Activated CD4-positive, alpha-beta T cell treated with anti-CD3 and anti-CD28 coated beads, Interleukin-2, amount 10 ng/mL, durations not matched to agents 24 days and 14 days (primary cell): Measurements from ENCODE around the gene AHNAK. TPM values are rescaled to one million over a fixed set of nuclear protein-coding genes. Genes with fewer than 3 reads are reported as not detected.

Source experiments
- DNase-seq: peaks from one replicate; pipeline ENCODE4 v3.0.0; 2022
- H3K27ac Mint-ChIP-seq: one replicate; pipeline ENCODE4 v1.8.0; 2022; ENCODE audit warnings: mild to moderate bottlenecking, mixed read lengths
- H3K27me3 Mint-ChIP-seq: one replicate; pipeline ENCODE4 v1.8.0; 2022; ENCODE audit warnings: mixed read lengths
- H3K36me3 Mint-ChIP-seq: one replicate; pipeline ENCODE4 v1.8.0; 2022; ENCODE audit warnings: low read depth, mild to moderate bottlenecking, mixed read lengths
- H3K4me1 Mint-ChIP-seq: one replicate; pipeline ENCODE4 v1.8.0; 2021; ENCODE audit warnings: mixed read lengths
- H3K4me3 Mint-ChIP-seq: one replicate; pipeline ENCODE4 v1.8.0; 2022; ENCODE audit warnings: mild to moderate bottlenecking, moderate library complexity, mixed read lengths
- H3K9me3 Mint-ChIP-seq: one replicate; pipeline ENCODE4 v1.8.0; 2021; ENCODE audit warnings: mixed read lengths
- intact Hi-C: fragments of 100-400 bp; cut with micrococcal nuclease; formaldehyde crosslinking; loops from one replicate; pipeline ENCODE4 v1.15.1; 2023
- total RNA-seq: library from RNA; stranded (reverse); gene quantifications from 2 replicates; pipeline ENCODE4 v1.2.3, GENCODE V29; 2022

AHNAK gene
- total RNA-seq, 1 donor from 2014 or later = 91.5 TPM

DNA sequence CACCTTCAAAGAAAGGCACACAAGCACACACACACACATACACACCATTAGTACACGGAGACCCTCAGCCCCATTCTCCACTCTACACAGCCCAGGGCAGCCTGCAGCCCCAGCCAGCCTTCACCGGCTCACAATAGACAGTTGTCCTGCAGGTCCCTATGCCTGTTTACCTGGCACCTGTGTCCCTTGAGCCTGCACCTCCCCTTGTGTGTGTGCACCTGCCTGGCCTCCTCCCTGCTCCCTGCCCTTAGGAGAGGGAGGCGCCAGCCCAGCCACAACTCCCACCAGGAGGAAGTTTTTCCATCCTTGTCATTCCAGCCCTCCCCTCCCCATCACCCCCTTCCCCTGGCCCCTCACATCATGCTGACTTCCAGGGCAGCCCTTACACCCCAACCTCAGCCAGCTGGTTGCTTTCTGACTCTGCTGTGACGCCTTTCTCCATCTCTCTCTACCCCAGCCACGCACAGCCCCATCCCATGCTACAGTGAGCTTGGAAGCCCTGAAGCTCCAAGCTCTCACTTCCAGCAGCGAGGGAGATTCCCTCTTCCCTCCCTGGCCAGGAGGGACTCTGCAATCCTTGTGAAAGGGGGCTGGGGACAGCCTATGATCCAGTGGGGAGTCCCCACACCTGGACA, 4.4 kb downstream of the AHNAK start:
- H3K27ac Mint-ChIP-seq = peak overlapping the region; percentile 95
- DNase-seq = no peak
- peaks cover 7% of the 10 kb centered on the region for H3K36me3 Mint-ChIP-seq
- intact Hi-C loops = loop anchor here (1.0 to 5.0 kb wide), 4 partner anchors 18 to 570 kb away; no protein-coding TSS in a partner anchor
- no peaks in the 10 kb centered on the region for H3K9me3 Mint-ChIP-seq
- peaks cover 61% of the 10 kb centered on the region for H3K4me1 Mint-ChIP-seq
- H3K4me3 Mint-ChIP-seq = peak overlapping the region; percentile 99
- no peaks in the 10 kb centered on the region for H3K27me3 Mint-ChIP-seq

DNA sequence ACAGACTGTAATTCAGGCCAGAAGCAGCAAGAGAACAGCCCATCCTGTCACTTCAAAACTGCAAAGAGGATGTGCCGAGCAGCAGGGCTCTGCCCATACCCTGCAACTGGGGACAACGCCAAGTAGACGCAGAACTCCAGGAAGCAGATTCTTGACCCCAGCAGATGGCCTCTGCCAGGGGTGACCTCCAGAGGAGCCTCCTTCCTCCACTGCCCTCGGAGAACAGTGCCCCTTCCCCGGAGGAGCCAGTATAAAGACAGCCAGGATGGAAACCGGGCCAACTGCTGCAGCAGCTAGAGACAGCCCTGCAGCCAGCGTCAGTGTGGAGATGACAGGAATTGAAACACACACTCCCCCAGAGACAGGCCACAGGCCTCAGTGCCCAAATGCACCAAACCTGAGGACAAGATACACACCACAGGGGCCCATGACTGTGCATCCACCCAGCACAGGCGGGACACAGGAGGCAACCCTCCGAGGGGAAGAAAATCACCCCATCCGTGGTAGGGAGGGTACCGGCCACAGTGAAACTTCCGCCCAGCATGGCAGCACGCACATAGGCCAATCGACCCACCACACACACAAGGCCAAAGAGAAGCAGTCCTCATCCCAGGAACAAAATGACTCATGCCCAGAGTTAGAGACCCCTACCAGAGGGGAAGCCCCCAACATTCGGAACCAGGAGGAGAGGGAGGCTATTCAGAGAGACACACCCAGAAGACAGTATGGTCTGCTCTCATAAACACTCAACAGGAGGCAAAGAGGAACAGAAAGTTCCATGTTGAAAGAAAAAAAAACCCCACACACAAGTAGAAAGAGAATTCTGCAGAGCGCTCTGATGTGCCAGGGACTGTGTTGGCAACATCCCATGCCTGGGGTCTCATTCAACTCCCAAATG, 5.6 kb downstream of the AHNAK start:
- H3K36me3 Mint-ChIP-seq = peaks cover 11% of the 10 kb centered on the region

DNA sequence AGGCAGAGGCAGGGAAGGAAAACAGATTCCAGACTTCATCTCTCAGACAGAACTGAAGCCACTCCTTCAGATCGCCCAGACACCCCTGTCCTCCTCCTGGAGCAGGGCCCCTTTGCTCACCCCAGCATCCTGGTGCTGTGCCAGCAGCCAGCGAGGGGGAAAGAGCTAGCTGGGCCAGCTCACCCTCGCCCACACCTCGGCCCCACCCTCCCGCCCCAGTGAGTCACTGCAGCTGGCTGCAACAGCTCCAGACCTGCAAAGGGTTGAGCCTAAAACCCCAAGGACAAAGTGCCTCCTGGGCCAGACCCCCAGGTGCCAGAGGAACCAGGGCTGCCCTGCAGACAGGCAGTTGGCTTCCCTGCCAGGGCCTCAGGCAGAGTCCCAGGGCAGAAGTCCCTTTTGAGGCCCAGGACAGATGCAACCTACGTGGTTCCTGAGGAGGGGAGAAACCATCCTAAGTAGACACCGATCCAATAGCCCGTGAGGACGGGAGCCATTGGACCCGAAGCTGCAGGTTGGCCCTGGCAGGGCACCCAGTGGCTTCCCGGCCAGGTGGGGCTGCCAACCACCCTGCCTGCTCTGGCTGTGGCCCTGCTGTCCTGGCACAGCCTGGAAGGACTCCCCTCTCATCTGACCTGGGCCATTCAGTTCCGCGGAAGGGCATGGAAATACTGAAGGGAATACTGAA, 7.2 kb downstream of the AHNAK start:
- H3K36me3 Mint-ChIP-seq = peaks cover 15% of the 10 kb centered on the region
- no peaks in the 10 kb centered on the region for H3K9me3 Mint-ChIP-seq
- intact Hi-C loops = loop anchor here (1.0 kb wide), 1 partner anchor 115 kb away; no protein-coding TSS in a partner anchor

More for the DNA sequence above, 5.6 kb downstream of the AHNAK start:
- H3K4me1 Mint-ChIP-seq = peaks cover 61% of the 10 kb centered on the region
- peak overlapping the region; percentile 86 for H3K27ac Mint-ChIP-seq
- peak overlapping the region; percentile 67 for H3K4me3 Mint-ChIP-seq
- no peaks in the 10 kb centered on the region for H3K9me3 Mint-ChIP-seq
- peak; percentile 65 for DNase-seq
- H3K27me3 Mint-ChIP-seq = no peaks in the 10 kb centered on the region
- intact Hi-C loops = loop anchor here (5.0 kb wide), 3 partner anchors 34 to 569 kb away; no protein-coding TSS in a partner anchor

DNA sequence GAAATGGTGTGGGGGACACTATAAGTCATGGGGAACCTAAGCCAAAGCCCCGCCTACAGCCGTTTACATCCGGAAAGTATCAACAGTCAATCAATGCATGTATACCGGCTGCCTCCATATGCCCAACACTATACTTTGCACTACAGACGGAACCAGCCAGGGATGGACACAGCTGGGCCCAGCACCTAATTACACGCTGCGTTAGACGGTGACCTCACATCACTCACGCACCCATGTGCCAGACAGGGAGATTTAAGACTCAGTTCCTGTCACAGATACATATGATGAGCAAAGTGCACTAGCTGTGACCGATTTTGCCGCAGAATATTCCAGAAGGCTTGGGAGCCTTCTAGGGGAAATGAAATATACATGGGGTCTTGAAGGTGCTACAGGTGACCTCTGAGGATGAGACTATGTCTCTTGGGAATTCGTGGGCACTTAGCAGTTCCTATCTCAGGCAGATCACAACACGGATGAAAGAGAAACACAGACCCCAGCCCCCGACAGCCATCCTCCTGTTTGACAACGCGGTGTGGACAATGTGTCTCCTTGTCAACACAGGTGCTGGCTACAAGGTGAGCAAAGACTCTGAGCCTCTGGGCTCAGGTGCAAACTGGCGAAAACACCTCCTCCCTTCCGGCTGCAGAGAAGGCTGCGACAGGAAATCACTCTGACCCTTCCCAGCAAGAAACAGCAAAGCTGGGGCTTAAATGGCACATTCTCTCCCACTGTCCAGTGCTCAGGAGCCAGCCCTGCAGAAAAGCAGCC, 8.0 kb downstream of the AHNAK start:
- no peak for DNase-seq
- Mint-ChIP-seq H3K4me1 (peaks cover 50% of the 10 kb centered on the region), H3K9me3 (no peaks in the 10 kb centered on the region), H3K36me3 (peaks cover 20% of the 10 kb centered on the region), H3K27me3 (no peaks in the 10 kb centered on the region), H3K4me3 (peak overlapping the region; percentile 12), H3K27ac (peak overlapping the region; percentile 56)
- intact Hi-C loops = loop anchor here (1.0 kb wide), 1 partner anchor 114 kb away; no protein-coding TSS in a partner anchor

More for the DNA sequence above, 7.2 kb downstream of the AHNAK start:
- H3K4me3 Mint-ChIP-seq = peak overlapping the region; percentile 12
- H3K27me3 Mint-ChIP-seq = no peaks in the 10 kb centered on the region
- peak overlapping the region; percentile 56 for H3K27ac Mint-ChIP-seq
- H3K4me1 Mint-ChIP-seq = peaks cover 57% of the 10 kb centered on the region
- DNase-seq = peak; percentile 68

DNA sequence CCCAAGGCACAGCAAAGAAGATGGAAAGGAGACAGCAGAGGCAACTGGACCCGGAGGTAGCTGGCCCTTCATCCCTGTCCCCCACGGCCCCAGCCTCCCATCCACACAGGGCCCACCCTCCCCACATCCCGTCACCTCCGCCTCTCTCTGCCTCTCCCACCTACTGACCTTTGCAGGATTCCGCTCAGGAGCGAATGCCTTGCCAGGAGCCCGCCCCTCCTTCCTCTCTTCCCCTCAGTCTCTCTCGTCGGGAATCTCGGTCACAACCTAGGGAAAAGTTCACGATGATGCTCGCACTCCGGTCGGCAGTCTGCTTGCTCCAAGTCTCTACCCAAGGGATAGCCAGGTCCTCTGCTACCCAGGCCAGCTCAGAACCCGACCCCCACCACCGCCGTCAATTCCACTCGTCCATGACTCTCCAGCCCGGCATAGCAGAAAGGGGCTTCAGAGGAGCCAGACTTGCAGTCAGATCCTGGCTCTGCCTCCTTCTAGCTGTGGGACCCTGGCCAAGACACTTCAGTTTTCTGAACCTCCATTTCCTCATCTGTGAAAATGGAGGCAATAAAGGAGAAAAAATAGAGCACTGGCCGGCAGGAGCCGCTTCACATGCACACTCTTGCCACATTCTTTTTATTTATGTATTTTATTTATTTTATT, 10.2 kb downstream of the AHNAK start:
- H3K27me3 Mint-ChIP-seq = no peaks in the 10 kb centered on the region
- intact Hi-C loops = no loop called here
- no peak for DNase-seq
- peaks cover 38% of the 10 kb centered on the region for H3K36me3 Mint-ChIP-seq
- no peak overlapping the region for H3K27ac Mint-ChIP-seq
- H3K4me3 Mint-ChIP-seq = no peak overlapping the region
- no peaks in the 10 kb centered on the region for H3K9me3 Mint-ChIP-seq
- H3K4me1 Mint-ChIP-seq = peaks cover 28% of the 10 kb centered on the region

DNA sequence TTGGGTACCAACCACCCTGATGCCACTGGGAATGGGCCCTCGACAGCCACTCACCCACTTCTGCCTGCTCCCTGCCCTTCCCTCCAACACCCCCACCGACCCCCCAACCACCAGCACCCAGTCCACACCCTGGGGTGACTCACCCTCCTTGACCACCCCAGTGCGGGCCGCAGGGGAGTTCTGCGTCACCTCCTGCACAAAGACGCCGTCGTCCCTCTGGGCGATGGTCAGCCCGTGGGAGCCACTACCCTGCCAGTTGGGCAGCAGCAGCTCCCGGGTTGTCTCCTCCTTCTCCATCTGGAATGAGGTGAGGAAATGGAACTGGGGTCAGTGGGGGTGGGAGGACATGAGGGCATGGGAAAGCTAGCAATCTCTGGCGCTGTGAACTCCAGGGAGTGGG, 10.8 kb downstream of the AHNAK start:
- Mint-ChIP-seq H3K27ac (no peak overlapping the region), H3K27me3 (no peaks in the 10 kb centered on the region), H3K9me3 (no peaks in the 10 kb centered on the region), H3K36me3 (peaks cover 42% of the 10 kb centered on the region), H3K4me3 (no peak overlapping the region), H3K4me1 (peaks cover 21% of the 10 kb centered on the region)
- no peak for DNase-seq
- intact Hi-C loops = no loop called here

DNA sequence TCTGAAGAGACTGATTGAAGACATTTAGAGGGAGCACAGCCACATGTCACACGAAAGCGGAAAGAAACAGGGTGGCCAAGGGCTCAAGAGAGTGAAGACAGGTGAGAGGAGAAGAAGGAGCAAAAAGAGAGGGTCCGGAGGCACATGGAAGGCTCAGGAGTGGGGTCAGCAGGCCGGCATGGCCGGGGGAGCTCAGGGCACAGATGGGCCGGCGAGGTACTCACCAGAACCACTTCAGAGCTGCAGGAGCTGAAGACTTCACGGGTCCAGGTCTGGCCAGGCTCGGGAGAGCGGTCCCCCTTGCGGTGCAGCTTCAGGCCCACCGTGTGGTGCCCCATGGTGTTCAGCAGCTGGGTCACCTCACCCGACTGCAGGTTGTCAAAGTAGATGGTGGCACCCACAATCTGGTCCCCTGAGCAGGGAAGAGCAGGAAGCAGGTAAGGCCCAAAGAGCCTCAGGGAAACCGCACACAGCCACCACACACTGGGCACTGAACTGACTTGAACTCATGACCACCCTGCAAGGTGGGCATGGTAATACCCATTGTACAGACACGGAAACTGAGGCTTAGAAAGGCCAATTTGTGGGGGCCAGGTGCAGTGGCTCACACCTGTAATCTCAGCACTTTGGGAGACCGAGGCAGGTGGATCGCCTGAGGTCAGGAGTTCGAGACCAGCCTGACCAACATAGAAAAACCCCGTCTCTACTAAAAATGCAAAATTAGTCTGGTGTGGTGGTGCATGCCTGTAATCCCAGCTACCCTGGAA, 11.6 kb downstream of the AHNAK start:
- Mint-ChIP-seq H3K9me3 (no peaks in the 10 kb centered on the region), H3K36me3 (peaks cover 49% of the 10 kb centered on the region), H3K4me3 (no peak overlapping the region), H3K27me3 (no peaks in the 10 kb centered on the region), H3K4me1 (peaks cover 16% of the 10 kb centered on the region), H3K27ac (peak overlapping the region; percentile 39)
- DNase-seq = no peak
- intact Hi-C loops = no loop called here

DNA sequence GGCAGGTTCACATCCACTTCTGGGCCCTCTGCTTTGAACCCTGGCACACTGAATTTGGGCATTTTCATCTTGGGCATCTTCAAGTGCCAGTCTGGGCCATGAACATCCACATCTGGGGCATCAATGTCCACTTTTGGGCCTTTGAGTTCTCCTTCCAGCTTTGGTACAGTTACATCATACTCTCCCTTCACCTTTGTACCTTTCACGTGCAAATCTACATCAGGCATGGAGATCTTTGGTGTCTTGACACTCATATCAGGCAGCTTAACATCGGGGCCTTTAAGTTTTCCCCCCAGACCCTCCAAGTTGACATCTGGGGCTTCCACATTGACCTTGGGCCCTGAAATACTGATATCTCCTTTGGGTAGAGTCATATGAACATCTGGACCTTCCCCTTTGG, 14.5 kb downstream of the AHNAK start:
- Mint-ChIP-seq H3K27me3 (no peaks in the 10 kb centered on the region), H3K36me3 (peaks cover 76% of the 10 kb centered on the region), H3K27ac (peak overlapping the region; percentile 1)

DNA sequence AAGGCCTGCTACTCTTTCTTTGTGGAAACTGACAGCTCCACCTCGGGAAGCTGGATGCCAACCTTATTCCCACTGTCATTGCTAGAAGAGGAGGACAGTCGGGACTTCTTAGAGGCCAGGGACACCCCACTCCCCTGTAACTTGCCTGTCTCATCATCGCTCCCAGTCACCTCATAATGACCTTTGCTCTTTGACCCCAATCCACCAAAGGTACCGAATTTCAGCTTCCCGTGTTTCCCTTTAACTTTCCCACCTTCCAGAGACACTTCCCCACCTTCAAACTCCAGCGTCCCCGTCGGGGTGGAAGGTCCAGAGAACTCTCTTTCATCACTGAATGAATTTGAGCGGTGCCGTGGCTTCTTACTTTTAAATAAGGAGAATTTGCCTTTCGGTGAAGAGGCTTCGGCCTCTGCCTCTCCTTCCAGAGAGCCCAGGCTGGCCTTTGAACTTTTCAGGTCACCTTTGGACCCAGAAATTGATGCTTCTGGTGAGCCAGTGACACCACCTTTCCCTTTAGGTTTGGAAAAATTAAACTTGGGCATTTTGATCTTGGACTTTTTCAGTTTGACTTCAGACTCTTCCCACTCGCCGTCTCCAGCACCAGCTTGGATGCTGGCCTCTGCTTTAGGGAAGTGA, 29.8 kb downstream of the AHNAK start:
- Mint-ChIP-seq H3K4me1 (peaks cover 2% of the 10 kb centered on the region), H3K9me3 (no peaks in the 10 kb centered on the region), H3K36me3 (peaks cover 46% of the 10 kb centered on the region), H3K27ac (no peak overlapping the region), H3K27me3 (no peaks in the 10 kb centered on the region), H3K4me3 (no peak overlapping the region)
- DNase-seq = no peak
- intact Hi-C loops = no loop called here

More for the DNA sequence above, 14.5 kb downstream of the AHNAK start:
- Mint-ChIP-seq H3K4me1 (peaks cover 5% of the 10 kb centered on the region), H3K9me3 (no peaks in the 10 kb centered on the region), H3K4me3 (no peak overlapping the region)
- intact Hi-C loops = no loop called here
- DNase-seq = no peak

DNA sequence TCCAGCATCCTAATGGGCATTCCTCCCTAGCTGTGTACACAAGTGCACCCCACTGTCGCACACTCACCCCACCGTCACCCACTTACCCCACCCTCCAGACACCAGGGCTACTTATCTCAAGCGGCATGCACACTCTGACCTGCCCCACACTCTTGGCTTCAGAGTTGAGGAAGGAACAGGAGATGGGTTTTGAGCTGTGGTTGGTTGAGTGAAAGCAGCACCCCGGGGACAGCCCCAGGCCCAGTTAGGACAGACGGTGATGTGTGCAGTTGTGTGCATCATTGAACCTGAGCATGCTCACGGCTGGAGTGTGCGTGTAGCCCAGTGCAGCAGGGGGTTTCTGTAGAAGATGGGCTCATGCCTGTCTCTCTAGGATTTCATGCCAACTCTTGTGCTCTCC, 32.5 kb downstream of the AHNAK start:
- no peak overlapping the region for H3K4me3 Mint-ChIP-seq
- no peaks in the 10 kb centered on the region for H3K9me3 Mint-ChIP-seq
- no peak for DNase-seq
- peaks cover 2% of the 10 kb centered on the region for H3K4me1 Mint-ChIP-seq
- H3K27me3 Mint-ChIP-seq = no peaks in the 10 kb centered on the region
- intact Hi-C loops = no loop called here
- peaks cover 32% of the 10 kb centered on the region for H3K36me3 Mint-ChIP-seq
- no peak overlapping the region for H3K27ac Mint-ChIP-seq

DNA sequence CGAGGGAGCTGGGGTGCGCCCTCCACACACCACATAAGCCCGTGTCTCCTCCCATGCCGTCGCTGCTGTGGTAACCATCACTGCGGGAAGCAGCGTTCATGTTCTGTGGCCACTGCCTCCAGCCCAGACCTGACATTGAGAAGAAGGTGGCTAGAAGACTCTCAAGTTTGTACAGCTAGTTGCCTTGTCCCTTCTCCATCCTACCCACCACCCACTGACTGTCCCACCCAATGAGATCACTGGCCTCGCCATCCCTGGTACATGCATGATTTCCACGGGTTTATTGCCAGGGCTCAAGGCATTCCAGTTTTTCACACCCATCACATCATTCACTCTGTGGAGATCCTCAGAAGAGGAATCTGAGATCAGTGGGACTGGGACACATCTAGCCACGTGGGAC, 33.0 kb downstream of the AHNAK start:
- Mint-ChIP-seq H3K36me3 (peaks cover 27% of the 10 kb centered on the region), H3K9me3 (no peaks in the 10 kb centered on the region)

DNA sequence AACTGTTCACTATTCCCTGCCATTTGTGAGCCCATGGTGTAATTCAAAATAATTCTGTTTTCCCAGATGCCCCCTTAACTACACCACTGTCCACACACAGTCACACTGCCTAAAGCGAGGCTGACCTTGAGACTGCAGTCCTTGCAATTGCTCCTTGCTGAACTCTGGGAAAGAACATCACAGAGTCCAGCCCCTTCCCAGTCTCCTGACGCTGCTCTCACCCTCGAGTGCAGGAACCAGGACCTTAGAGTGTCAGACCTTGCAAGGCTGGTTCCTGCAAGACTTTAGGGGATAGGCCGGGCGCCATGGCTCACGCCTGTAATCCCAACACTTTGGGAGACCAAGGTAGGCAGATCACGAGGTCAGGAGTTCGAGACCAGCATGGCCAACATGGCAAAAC, 33.6 kb downstream of the AHNAK start:
- no peak for DNase-seq
- H3K27me3 Mint-ChIP-seq = no peaks in the 10 kb centered on the region
- H3K36me3 Mint-ChIP-seq = peaks cover 20% of the 10 kb centered on the region
- intact Hi-C loops = no loop called here
- H3K27ac Mint-ChIP-seq = no peak overlapping the region
- H3K4me1 Mint-ChIP-seq = peaks cover 2% of the 10 kb centered on the region
- no peak overlapping the region for H3K4me3 Mint-ChIP-seq
- no peaks in the 10 kb centered on the region for H3K9me3 Mint-ChIP-seq

More for the DNA sequence above, 33.0 kb downstream of the AHNAK start:
- no peak for DNase-seq
- H3K27ac Mint-ChIP-seq = no peak overlapping the region
- no peaks in the 10 kb centered on the region for H3K27me3 Mint-ChIP-seq
- intact Hi-C loops = no loop called here
- peaks cover 2% of the 10 kb centered on the region for H3K4me1 Mint-ChIP-seq
- no peak overlapping the region for H3K4me3 Mint-ChIP-seq
